Caco-2 (cell line): ENCODE data around the gene RHBDL2. TPM values are rescaled to one million over a fixed set of nuclear protein-coding genes. Genes with fewer than 3 reads are reported as not detected.
"Not testable (repeated sequence)": the region's sequence is repeated elsewhere in the genome, so short reads cannot be mapped to it uniquely, and the experiment has no call there.

Source experiments
- BruUV-seq: library from RNA; stranded (reverse); fragments of 400-500 nt; replicated peaks from 2 replicates; lab custom pipeline; 2021; lab: Mats Ljungman, UMichigan
- CTCF ChIA-PET: fragments of 300-600 bp; sonication (Branson Sonifier 250); formaldehyde crosslinking; loops from one replicate; lab custom pipeline; 2022; ENCODE audit warnings: antibody characterized with exemption; lab: Charles Lee
- POLR2A ChIA-PET: fragments of 300-600 bp; sonication (Branson Sonifier 250); formaldehyde crosslinking; loops from one replicate; lab custom pipeline; 2022; ENCODE audit warnings: antibody characterized with exemption; lab: Charles Lee
- DNase-seq, 2 experiments: peaks; one replicate each; pipeline versions ENCODE4 v3.0.0 to v3.0.0-alpha.2; 2020 to 2022
- H3K27me3 ChIP-seq: replicated peaks from 2 replicates; pipeline ENCODE4 v1.6.0; 2011; ENCODE audit warnings: low read length; ENCODE audit not compliant: control insufficient read depth, insufficient read depth
- H3K36me3 ChIP-seq: 2 replicates; pipeline ENCODE4 v1.5.1; 2011; ENCODE audit warnings: low read length; ENCODE audit not compliant: control insufficient read depth, insufficient read depth
- H3K4me1 ChIP-seq: fragments of 250-450 bp; sonication (Bioruptor Pico); 2 replicates; pipeline ENCODE4 v1.5.1; 2020; ENCODE audit warnings: mild to moderate bottlenecking
- H3K4me3 ChIP-seq: 2 replicates; pipeline ENCODE4 v1.5.1; 2011; ENCODE audit warnings: low read depth, mild to moderate bottlenecking, control low read depth, low read length
- H3K9me3 ChIP-seq: fragments of 250-450 bp; sonication (Bioruptor Pico); 2 replicates; pipeline ENCODE4 v1.5.1; 2020; ENCODE audit warnings: mild to moderate bottlenecking, moderate library complexity
- H3K27ac Mint-ChIP-seq: one replicate; pipeline ENCODE4 v1.8.0; 2022; ENCODE audit warnings: mixed read lengths; ENCODE audit not compliant: unreplicated experiment
- H3K27me3 Mint-ChIP-seq: one replicate; pipeline ENCODE4 v1.8.0; 2022; ENCODE audit warnings: mixed read lengths; ENCODE audit not compliant: insufficient read depth, unreplicated experiment
- H3K36me3 Mint-ChIP-seq: one replicate; pipeline ENCODE4 v1.8.0; 2022; ENCODE audit warnings: mild to moderate bottlenecking, mixed read lengths; ENCODE audit not compliant: insufficient read depth, unreplicated experiment
- H3K4me1 Mint-ChIP-seq: one replicate; pipeline ENCODE4 v1.8.0; 2022; ENCODE audit warnings: low read depth, mixed read lengths; ENCODE audit not compliant: unreplicated experiment
- H3K4me3 Mint-ChIP-seq: one replicate; pipeline ENCODE4 v1.8.0; 2022; ENCODE audit warnings: mild to moderate bottlenecking, moderate library complexity, mixed read lengths; ENCODE audit not compliant: unreplicated experiment
- H3K9me3 Mint-ChIP-seq: one replicate; pipeline ENCODE4 v1.8.0; 2022; ENCODE audit warnings: mixed read lengths; ENCODE audit not compliant: unreplicated experiment
- CTCF ChIP-seq, 2 experiments: fragments of 200-600 bp in 1 of 2; IDR thresholded peaks; 1 replicate in 1 of 2; 2 replicates in 1 of 2; pipeline versions ENCODE4 v1.5.1 to v1.8.0; 2011 to 2022; ENCODE audit warnings: antibody characterized with exemption in 1 of 2, control low read depth in 1 of 2, inconsistent platforms in 1 of 2, low read depth in 1 of 2, low read length in 1 of 2, mild to moderate bottlenecking in 1 of 2, moderate library complexity in 1 of 2; ENCODE audit not compliant: insufficient read depth in 1 of 2, severe bottlenecking in 1 of 2, unreplicated experiment in 1 of 2
- intact Hi-C: fragments of 100-400 bp; cut with micrococcal nuclease; formaldehyde crosslinking; loops from one replicate; pipeline ENCODE4 v1.10.0; 2022; ENCODE audit not compliant: unreplicated experiment
- total RNA-seq: library from RNA; stranded (reverse); gene quantifications from 2 replicates; pipeline ENCODE4 v1.2.3, GENCODE V29; 2022

The RHBDL2 gene
- total RNA-seq, 1 experiment from 2014 or later: not detected

GRCh38 chr1:38839363-38839762 is 102.3 kb downstream of the RHBDL2 start:
- DNase-seq: no peak
- Histone ChIP-seq H3K4me3 (no peak overlapping the region), H3K9me3 (no peaks in the 10 kb centered on the region), H3K36me3 (no peaks in the 10 kb centered on the region), H3K27me3 (no peaks in the 10 kb centered on the region), H3K4me1 (no peaks in the 10 kb centered on the region)
- no TSS peak for BruUV-seq
- ChIA-PET POLR2A (no interaction called here), CTCF (no interaction called here)
- Mint-ChIP-seq H3K9me3 (no peaks in the 10 kb centered on the region), H3K4me3 (no peak overlapping the region), H3K27ac (no peak overlapping the region), H3K4me1 (peaks cover 7% of the 10 kb centered on the region), H3K27me3 (no peaks in the 10 kb centered on the region), H3K36me3 (peaks cover 28% of the 10 kb centered on the region)
- intact Hi-C loops: loop anchor here (5.0 to 10.0 kb wide), 2 partner anchors 235 to 812 kb away; no protein-coding TSS in a partner anchor
- TF ChIP-seq CTCF (IDR thresholded peaks at IDR 0.05; ENCODE audit: insufficient read depth in 1 of 2, low read depth in 1 of 2, low read length in 1 of 2, severe bottlenecking in 1 of 2, unreplicated experiment in 1 of 2): no peak

GRCh38 chr1:38836316-38836715 is 105.3 kb downstream of the RHBDL2 start:
- intact Hi-C loops: loop anchor here (5.0 to 10.0 kb wide), 2 partner anchors 232 to 809 kb away; no protein-coding TSS in a partner anchor
- H3K4me3 Mint-ChIP-seq, BruUV-seq: not testable (repeated sequence)

More at GRCh38 chr1:38836316-38836715, 105.3 kb downstream of the RHBDL2 start:
- CTCF ChIA-PET, H3K36me3 ChIP-seq, H3K4me1 Mint-ChIP-seq, H3K27me3 Mint-ChIP-seq, H3K9me3 Mint-ChIP-seq, H3K9me3 ChIP-seq, DNase-seq, H3K27ac Mint-ChIP-seq, POLR2A ChIA-PET, H3K4me3 ChIP-seq, H3K27me3 ChIP-seq, H3K4me1 ChIP-seq: not testable (repeated sequence)
- H3K36me3 Mint-ChIP-seq: peaks cover 21% of the 10 kb centered on the region

Other genes starting within 250 kb of the RHBDL2 start
- 15.3 and 16.0 TPM in 2 replicates for gene RRAGC, start 82.1 kb downstream of the RHBDL2 start, total RNA-seq
- gene MYCBP, start 68.5 kb downstream of the RHBDL2 start, total RNA-seq: 21.8 and 27.7 TPM in 2 replicates
- gene GJA9, start 60.2 kb downstream of the RHBDL2 start, total RNA-seq: not detected in 2 replicates
- gene AKIRIN1, start 49.4 kb upstream of the RHBDL2 start, total RNA-seq: 59.4 and 68.4 TPM in 2 replicates
- 176 and 192 TPM in 2 replicates for gene NDUFS5, start 84.5 kb upstream of the RHBDL2 start, total RNA-seq